ENCODE data around the gene VPS37D. TPM values are rescaled to one million over a fixed set of nuclear protein-coding genes. Genes with fewer than 3 reads are reported as not detected.

VPS37D gene
- total and polyA plus RNA-seq, 2 experiments from 2014 or later: 2.2 to 7.0 TPM

DNA sequence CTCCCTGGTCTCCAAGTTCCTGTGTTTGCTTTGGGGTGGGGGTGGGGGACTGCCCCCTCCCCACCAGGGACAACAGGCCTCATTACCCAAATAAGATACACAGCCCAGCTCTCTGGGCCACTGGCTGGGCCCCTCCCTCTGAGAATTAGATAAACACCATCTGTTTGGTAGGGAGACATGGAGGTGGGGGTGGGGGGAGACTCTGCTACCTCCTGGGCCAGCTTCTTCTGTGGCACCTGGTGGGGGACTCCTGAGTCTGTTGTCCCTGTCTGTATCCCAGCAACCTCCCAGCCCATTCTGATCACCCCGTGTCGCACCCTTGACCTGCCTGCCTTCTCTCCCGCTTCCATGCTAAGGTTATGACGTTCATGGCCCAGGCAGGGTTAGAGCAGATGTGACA, 49.1 kb upstream of the VPS37D start:
- 0 out of 2 replicates have a peak, but pooled peaks cover 5% of the 10 kb centered on the region for H3F3A ChIP-seq (replicated peaks; ENCODE audit: low read depth)
- H3K9me3 Mint-ChIP-seq: no peaks in the 10 kb centered on the region
- no peaks in the 10 kb centered on the region; the same call in 1 of the 3 replicates for H3K36me3 Mint-ChIP-seq (ENCODE audit: low read depth)
- ATAC-seq (no peak), DNase-seq (ENCODE audit: low spot score) (no peak)
- no peak overlapping the region for H3K27ac ChIP-seq (ENCODE audit: low read depth)
- H3K4me1 ChIP-seq (ENCODE audit: insufficient read depth): 0 out of 2 replicates have a peak, but pooled peaks cover 8% of the 10 kb centered on the region
- H3K4me2 ChIP-seq: no peak overlapping the region
- H3K27me3 Mint-ChIP-seq (ENCODE audit: insufficient read depth, low read depth, poor library complexity): peaks cover 16% of the 10 kb centered on the region
- H3K36me3 ChIP-seq (ENCODE audit: insufficient read depth): no peaks in the 10 kb centered on the region; the same call in 1 of the 2 replicates
- H2AFZ ChIP-seq: no peak overlapping the region
- no peaks in the 10 kb centered on the region for H4K20me1 ChIP-seq (replicated peaks; ENCODE audit: insufficient read depth)
- peaks cover 6% of the 10 kb centered on the region for H3K27me3 ChIP-seq (ENCODE audit: insufficient read depth)
- H3K4me3 ChIP-seq: no peak overlapping the region
- no peak overlapping the region for H3K4me3 Mint-ChIP-seq
- H3K4me1 Mint-ChIP-seq: peaks cover 2% of the 10 kb centered on the region; the same call in 1 of the 3 replicates
- no peaks in the 10 kb centered on the region for H3K79me2 ChIP-seq (replicated peaks; ENCODE audit: insufficient read depth)
- TF ChIP-seq STAT1 (IDR thresholded peaks at IDR 0.05; ENCODE audit: unreplicated experiment): no peak
- no peak for TF ChIP-seq ZNF462 (CRISPR knock-in tag; IDR thresholded peaks at IDR 0.05)
- no peak for TF ChIP-seq CREB1 (CRISPR knock-in tag; IDR thresholded peaks at IDR 0.05; ENCODE audit: low read depth)
- TF ChIP-seq EZH2 (IDR thresholded peaks at IDR 0.05; ENCODE audit: low read depth, unreplicated experiment): no peak
- TF ChIP-seq, protein P1, sequence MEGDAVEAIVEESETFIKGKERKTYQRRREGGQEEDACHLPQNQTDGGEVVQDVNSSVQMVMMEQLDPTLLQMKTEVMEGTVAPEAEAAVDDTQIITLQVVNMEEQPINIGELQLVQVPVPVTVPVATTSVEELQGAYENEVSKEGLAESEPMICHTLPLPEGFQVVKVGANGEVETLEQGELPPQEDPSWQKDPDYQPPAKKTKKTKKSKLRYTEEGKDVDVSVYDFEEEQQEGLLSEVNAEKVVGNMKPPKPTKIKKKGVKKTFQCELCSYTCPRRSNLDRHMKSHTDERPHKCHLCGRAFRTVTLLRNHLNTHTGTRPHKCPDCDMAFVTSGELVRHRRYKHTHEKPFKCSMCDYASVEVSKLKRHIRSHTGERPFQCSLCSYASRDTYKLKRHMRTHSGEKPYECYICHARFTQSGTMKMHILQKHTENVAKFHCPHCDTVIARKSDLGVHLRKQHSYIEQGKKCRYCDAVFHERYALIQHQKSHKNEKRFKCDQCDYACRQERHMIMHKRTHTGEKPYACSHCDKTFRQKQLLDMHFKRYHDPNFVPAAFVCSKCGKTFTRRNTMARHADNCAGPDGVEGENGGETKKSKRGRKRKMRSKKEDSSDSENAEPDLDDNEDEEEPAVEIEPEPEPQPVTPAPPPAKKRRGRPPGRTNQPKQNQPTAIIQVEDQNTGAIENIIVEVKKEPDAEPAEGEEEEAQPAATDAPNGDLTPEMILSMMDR (conservative IDR thresholded peaks at IDR 0.05; ENCODE audit: low read depth in 2 of 2): no peak
- no peak for TF ChIP-seq POLR2AphosphoS5 (IDR thresholded peaks at IDR 0.05; ENCODE audit: low read depth)
- TF ChIP-seq, protein P2, sequence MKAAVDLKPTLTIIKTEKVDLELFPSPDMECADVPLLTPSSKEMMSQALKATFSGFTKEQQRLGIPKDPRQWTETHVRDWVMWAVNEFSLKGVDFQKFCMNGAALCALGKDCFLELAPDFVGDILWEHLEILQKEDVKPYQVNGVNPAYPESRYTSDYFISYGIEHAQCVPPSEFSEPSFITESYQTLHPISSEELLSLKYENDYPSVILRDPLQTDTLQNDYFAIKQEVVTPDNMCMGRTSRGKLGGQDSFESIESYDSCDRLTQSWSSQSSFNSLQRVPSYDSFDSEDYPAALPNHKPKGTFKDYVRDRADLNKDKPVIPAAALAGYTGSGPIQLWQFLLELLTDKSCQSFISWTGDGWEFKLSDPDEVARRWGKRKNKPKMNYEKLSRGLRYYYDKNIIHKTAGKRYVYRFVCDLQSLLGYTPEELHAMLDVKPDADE (IDR thresholded peaks at IDR 0.05): no peak
- TF ChIP-seq JUNB (IDR thresholded peaks at IDR 0.05; ENCODE audit: unreplicated experiment): no peak
- no peak for TF ChIP-seq ZNF331 (CRISPR knock-in tag; IDR thresholded peaks at IDR 0.05; ENCODE audit: low read depth)
- TF ChIP-seq ZNF114 (CRISPR knock-in tag; IDR thresholded peaks at IDR 0.05): no peak
- no peak for TF ChIP-seq EZH2phosphoT487 (IDR thresholded peaks at IDR 0.05; ENCODE audit: unreplicated experiment)
- no peak for TF ChIP-seq REST (IDR thresholded peaks at IDR 0.05; ENCODE audit: unreplicated experiment)
- TF ChIP-seq NANOG (IDR thresholded peaks at IDR 0.05; ENCODE audit: borderline replicate concordance): no peak
- no peak overlapping the region for H3K27ac Mint-ChIP-seq
- H3K9me2 ChIP-seq (ENCODE audit: insufficient read depth): no peaks in the 10 kb centered on the region

All from GM23338 (cell line).